ENCODE data around the gene LCTL.

The LCTL gene

GRCh38 chr15:66565741-66566144 lies at the start of gene LCTL:
Gene LCTL, minus strand, starts transcription at chr15:66565998. Its CDS starts 633 bp downstream, at chr15:66565365.
- in situ Hi-C loops (cut with MboI; ENCODE audit: low pct_unique_long_range_greater_than_20kb, low sequenced_read_pairs), result no loop called here
- DNase-seq, result no peak

- peak; percentile 81 for DNase-seq
- in situ Hi-C loops (cut with MboI; ENCODE audit: low pct_unique_long_range_greater_than_20kb, low sequenced_read_pairs), result no loop called here
These were observed 49.4 kb upstream of the LCTL start for GRCh38 chr15:66614951-66615760.

- in situ Hi-C loops (cut with MboI; ENCODE audit: low pct_unique_long_range_greater_than_20kb, low sequenced_read_pairs), result no loop called here
These were observed 48.7 kb upstream of the LCTL start for GRCh38 chr15:66614456-66614855.

GRCh38 chr15:66613743-66614142 lies 47.9 kb upstream of the LCTL start:
- in situ Hi-C loops (cut with MboI; ENCODE audit: low pct_unique_long_range_greater_than_20kb, low sequenced_read_pairs), result no loop called here
- DNase-seq, result peak; percentile 95

More at GRCh38 chr15:66614456-66614855, 48.7 kb upstream of the LCTL start:
- peak; percentile 31 for DNase-seq

GRCh38 chr15:66611257-66612053 lies 45.7 kb upstream of the LCTL start:
- in situ Hi-C loops (cut with MboI; ENCODE audit: low pct_unique_long_range_greater_than_20kb, low sequenced_read_pairs), result no loop called here
- DNase-seq, result no peak

GRCh38 chr15:66609876-66610275 lies 44.1 kb upstream of the LCTL start:
- in situ Hi-C loops (cut with MboI; ENCODE audit: low pct_unique_long_range_greater_than_20kb, low sequenced_read_pairs), result loop anchor here (10.0 kb wide), 1 partner anchor 235 kb away; no protein-coding TSS in a partner anchor
- no peak for DNase-seq

GRCh38 chr15:66608881-66609280 lies 43.1 kb upstream of the LCTL start:
- in situ Hi-C loops (cut with MboI; ENCODE audit: low pct_unique_long_range_greater_than_20kb, low sequenced_read_pairs), result loop anchor here (10.0 kb wide), 1 partner anchor 236 kb away; no protein-coding TSS in a partner anchor
- no peak for DNase-seq

- in situ Hi-C loops (cut with MboI; ENCODE audit: low pct_unique_long_range_greater_than_20kb, low sequenced_read_pairs), result loop anchor here (10.0 kb wide), 1 partner anchor 237 kb away; no protein-coding TSS in a partner anchor
- DNase-seq, result no peak
These were observed 42.4 kb upstream of the LCTL start for GRCh38 chr15:66608159-66608558.

GRCh38 chr15:66603301-66604179 lies 37.7 kb upstream of the LCTL start:
- in situ Hi-C loops (cut with MboI; ENCODE audit: low pct_unique_long_range_greater_than_20kb, low sequenced_read_pairs), result loop anchor here (10.0 kb wide), 1 partner anchor 241 kb away; no protein-coding TSS in a partner anchor

GRCh38 chr15:66601521-66601920 lies 35.7 kb upstream of the LCTL start:
- in situ Hi-C loops (cut with MboI; ENCODE audit: low pct_unique_long_range_greater_than_20kb, low sequenced_read_pairs), result loop anchor here (10.0 kb wide), 1 partner anchor 243 kb away; no protein-coding TSS in a partner anchor
- no peak for DNase-seq

More at GRCh38 chr15:66603301-66604179, 37.7 kb upstream of the LCTL start:
- DNase-seq, result peak; percentile 88

GRCh38 chr15:66600240-66600627 lies 34.4 kb upstream of the LCTL start:
- in situ Hi-C loops (cut with MboI; ENCODE audit: low pct_unique_long_range_greater_than_20kb, low sequenced_read_pairs), result loop anchor here (10.0 kb wide), 1 partner anchor 245 kb away; no protein-coding TSS in a partner anchor
- DNase-seq, result no peak

GRCh38 chr15:66599536-66600239 lies 33.9 kb upstream of the LCTL start:
- in situ Hi-C loops (cut with MboI; ENCODE audit: low pct_unique_long_range_greater_than_20kb, low sequenced_read_pairs), result loop anchor here (10.0 kb wide), 1 partner anchor 245 kb away; no protein-coding TSS in a partner anchor
- no peak for DNase-seq

- in situ Hi-C loops (cut with MboI; ENCODE audit: low pct_unique_long_range_greater_than_20kb, low sequenced_read_pairs), result no loop called here
- no peak for DNase-seq
These were observed 32.5 kb upstream of the LCTL start for GRCh38 chr15:66598095-66598815.

- in situ Hi-C loops (cut with MboI; ENCODE audit: low pct_unique_long_range_greater_than_20kb, low sequenced_read_pairs), result no loop called here
These were observed 30.2 kb upstream of the LCTL start for GRCh38 chr15:66595931-66596545.

GRCh38 chr15:66595332-66595731 lies 29.5 kb upstream of the LCTL start:
- in situ Hi-C loops (cut with MboI; ENCODE audit: low pct_unique_long_range_greater_than_20kb, low sequenced_read_pairs), result no loop called here
- DNase-seq, result no peak

More at GRCh38 chr15:66595931-66596545, 30.2 kb upstream of the LCTL start:
- no peak for DNase-seq

GRCh38 chr15:66594836-66595235 lies 29.0 kb upstream of the LCTL start:
- in situ Hi-C loops (cut with MboI; ENCODE audit: low pct_unique_long_range_greater_than_20kb, low sequenced_read_pairs), result no loop called here
- no peak for DNase-seq

GRCh38 chr15:66594344-66594743 lies 28.5 kb upstream of the LCTL start:
- in situ Hi-C loops (cut with MboI; ENCODE audit: low pct_unique_long_range_greater_than_20kb, low sequenced_read_pairs), result no loop called here
- no peak for DNase-seq

Data from KBM-7 (cell line).